Fibroblast of lung (primary cell): ENCODE results near the gene USP36. TPM values are rescaled to one million over a fixed set of nuclear protein-coding genes. Genes with fewer than 3 reads are reported as not detected.
"Not testable (repeated sequence)": the region's sequence is repeated elsewhere in the genome, so short reads cannot be mapped to it uniquely, and the experiment has no call there.

Source experiments
- DNase-seq, 2 donors: peaks; one replicate each; pipeline versions ENCODE4 v3.0.0 to v3.0.0-alpha.2; 2010; ENCODE audit warnings: low read depth in 2 of 2
- H2AFZ ChIP-seq: 2 replicates; pipeline ENCODE4 v1.5.1; 2012; ENCODE audit warnings: low read length, control low read depth, inconsistent platforms
- H3K27ac ChIP-seq: 2 replicates; pipeline ENCODE4 v1.5.1; 2011; ENCODE audit warnings: low read length, control low read depth; ENCODE audit not compliant: insufficient read depth
- H3K27me3 ChIP-seq: 2 replicates; pipeline ENCODE4 v1.5.1; 2011; ENCODE audit warnings: mild to moderate bottlenecking, low read length; ENCODE audit not compliant: control insufficient read depth, insufficient read depth
- H3K36me3 ChIP-seq: 2 replicates; pipeline ENCODE4 v1.5.1; 2011; ENCODE audit warnings: low read length; ENCODE audit not compliant: control insufficient read depth, insufficient read depth
- H3K4me1 ChIP-seq: 2 replicates; pipeline ENCODE4 v1.5.1; 2011; ENCODE audit warnings: low read length; ENCODE audit not compliant: control insufficient read depth, insufficient read depth; ENCODE audit errors: extremely low read depth
- H3K4me2 ChIP-seq: 2 replicates; pipeline ENCODE4 v1.5.1; 2011; ENCODE audit warnings: low read length, control low read depth; ENCODE audit not compliant: insufficient read depth; ENCODE audit errors: extremely low read depth
- H3K4me3 ChIP-seq, 4 experiments: fragments of 200-600 bp in 1 of 4; sonication (generic) in 1 of 4; replicated peaks in 1 of 4; 2 replicates each; pipeline ENCODE4 v1.5.1; 2011 to 2016; ENCODE audit warnings: low read length in 4 of 4, low read depth in 3 of 4, mild to moderate bottlenecking in 3 of 4, control low read depth in 2 of 4, inconsistent platforms in 1 of 4, mixed read lengths in 1 of 4; ENCODE audit not compliant: insufficient read depth in 1 of 4; ENCODE audit errors: control extremely low read depth in 1 of 4
- H3K79me2 ChIP-seq: 2 replicates; pipeline ENCODE4 v1.5.1; 2012; ENCODE audit warnings: mild to moderate bottlenecking, low read length, inconsistent platforms; ENCODE audit not compliant: control insufficient read depth, insufficient read depth
- H3K9ac ChIP-seq: 2 replicates; pipeline ENCODE4 v1.5.1; 2011; ENCODE audit warnings: mild to moderate bottlenecking, low read length, control low read depth; ENCODE audit not compliant: insufficient read depth
- H3K9me3 ChIP-seq: 2 replicates; pipeline ENCODE4 v1.5.1; 2012; ENCODE audit warnings: low read depth, low read length; ENCODE audit not compliant: control insufficient read depth, insufficient read depth
- H4K20me1 ChIP-seq: 2 replicates; pipeline ENCODE4 v1.5.1; 2011; ENCODE audit warnings: low read length; ENCODE audit not compliant: control insufficient read depth, insufficient read depth; ENCODE audit errors: extremely low read depth
- CTCF ChIP-seq, 2 donors: IDR thresholded peaks in 1 of 2; conservative IDR thresholded peaks in 1 of 2; 1 replicate in 1 of 2; 2 replicates in 1 of 2; pipeline ENCODE4 v1.5.1; 2011 to 2012; ENCODE audit warnings: low read length in 2 of 2, control low read depth in 1 of 2, inconsistent platforms in 1 of 2, low read depth in 1 of 2, mild to moderate bottlenecking in 1 of 2
- EZH2 ChIP-seq: IDR thresholded peaks from 2 replicates; pipeline ENCODE4 v1.5.1; 2012; ENCODE audit warnings: low read length, control low read depth, mild to moderate bottlenecking; ENCODE audit errors: missing control alignments
- polyA plus RNA-seq, 2 donors: library from polyadenylated mRNA; depleted of rRNA in 1 of 2; stranded (reverse) in 1 of 2; unstranded in 1 of 2; fragments of >200 nt; gene quantifications; 2 replicates each; pipeline ENCODE4 v1.2.1, GENCODE V29; 2011 to 2012; ENCODE audit warnings: missing spikeins in 1 of 2
- total RNA-seq: library from RNA; depleted of rRNA; stranded (reverse); fragments of >200 nt; gene quantifications from 2 replicates; pipeline ENCODE4 v1.2.1, GENCODE V29; 2014

Gene USP36
- total and polyA plus RNA-seq, 2 donors (not counting 1 experiment from before 2014, with no cell fraction given): 15.4 to 18.3 TPM

- Histone ChIP-seq H3K4me3 (no peak overlapping the region), H3K27me3 (no peaks in the 10 kb centered on the region), H3K4me1 (peaks cover 4% of the 10 kb centered on the region), H3K9ac (no peak overlapping the region), H4K20me1 (no peaks in the 10 kb centered on the region), H3K36me3 (no peaks in the 10 kb centered on the region), H3K27ac (no peak overlapping the region), H2AFZ (no peak overlapping the region), H3K9me3 (no peaks in the 10 kb centered on the region), H3K79me2 (no peaks in the 10 kb centered on the region), H3K4me2 (no peak overlapping the region)
- no peak for DNase-seq
- TF ChIP-seq CTCF (conservative IDR thresholded peaks at IDR 0.05 in 1 of 2, IDR thresholded peaks at IDR 0.05 in 1 of 2; ENCODE audit: low read depth in 1 of 2, low read length in 2 of 2) (no peak), EZH2 (no peak)
Observed at GRCh38 chr17:78751447-78752161, 89.0 kb downstream of the USP36 start.

DNA sequence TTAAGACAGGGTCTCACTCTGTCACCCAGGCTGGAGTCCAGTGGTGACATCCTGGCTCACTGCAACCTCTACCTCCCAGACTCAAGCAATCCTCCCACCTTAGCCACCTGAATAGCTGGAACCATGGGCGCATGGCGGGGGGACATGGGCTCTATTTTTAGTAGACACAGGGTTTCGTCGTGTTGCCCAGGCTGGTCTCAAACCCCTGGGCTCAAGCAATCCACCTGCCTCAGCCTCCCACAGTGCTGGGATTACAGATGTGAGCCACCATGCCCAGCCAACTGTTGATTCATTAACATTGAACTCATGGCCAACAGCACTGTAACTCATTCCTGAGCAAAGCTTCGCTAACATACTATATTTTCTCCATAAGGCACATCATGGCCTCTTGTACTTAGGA, 89.6 kb downstream of the USP36 start:
- not testable (repeated sequence) for H3K79me2 ChIP-seq, H4K20me1 ChIP-seq, H3K4me2 ChIP-seq

DNA sequence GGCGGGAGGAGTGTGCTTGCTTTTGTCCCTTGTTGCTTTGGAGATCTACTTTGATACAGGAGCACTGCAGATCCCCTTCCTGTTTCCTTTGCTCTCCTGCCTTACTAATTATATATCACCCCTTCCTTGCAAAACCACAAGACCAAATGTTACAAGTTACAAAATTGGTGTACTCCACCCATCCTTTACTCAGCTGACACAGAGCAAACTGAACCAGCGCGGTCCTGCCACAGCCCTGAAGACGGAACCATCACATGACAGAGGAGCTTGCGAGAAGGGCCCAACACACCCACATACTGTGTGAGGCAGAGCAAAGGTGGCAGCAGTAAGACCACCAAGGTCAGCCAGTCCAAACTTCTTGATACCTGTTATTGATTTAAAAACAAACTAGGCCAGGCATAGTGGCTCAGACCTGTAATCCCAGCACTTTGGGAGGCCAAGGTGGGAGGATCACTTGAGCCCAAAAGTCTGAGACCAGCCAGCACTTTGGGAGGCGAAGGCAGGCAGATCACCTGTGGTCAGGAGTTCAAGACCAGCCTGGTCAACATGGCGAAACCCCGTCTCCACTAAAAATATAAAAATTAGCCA, 91.8 kb downstream of the USP36 start:
- no peak overlapping the region for H3K4me3 ChIP-seq
- H2AFZ ChIP-seq: no peak overlapping the region
- no peaks in the 10 kb centered on the region for H3K36me3 ChIP-seq
- no peaks in the 10 kb centered on the region for H3K9me3 ChIP-seq
- no peak for TF ChIP-seq CTCF (conservative IDR thresholded peaks at IDR 0.05 in 1 of 2, IDR thresholded peaks at IDR 0.05 in 1 of 2; ENCODE audit: low read depth in 1 of 2, low read length in 2 of 2)
- TF ChIP-seq EZH2: no peak
- peak; percentile 57 to 77 for DNase-seq
- no peak overlapping the region for H3K9ac ChIP-seq
- no peaks in the 10 kb centered on the region for H4K20me1 ChIP-seq
- no peaks in the 10 kb centered on the region for H3K27me3 ChIP-seq
- peaks cover 4% of the 10 kb centered on the region for H3K4me1 ChIP-seq
- H3K4me2 ChIP-seq: peak overlapping the region; percentile 40
- no peak overlapping the region for H3K27ac ChIP-seq
- H3K79me2 ChIP-seq: no peaks in the 10 kb centered on the region

More for the DNA sequence above, 89.6 kb downstream of the USP36 start:
- H2AFZ ChIP-seq, H3K4me3 ChIP-seq, H3K27ac ChIP-seq, H3K9ac ChIP-seq, H3K9me3 ChIP-seq, H3K27me3 ChIP-seq, H3K36me3 ChIP-seq, DNase-seq, H3K4me1 ChIP-seq: not testable (repeated sequence)
